Panc1 (cell line): ENCODE results near the gene ARMC5. TPM values are rescaled to one million over a fixed set of nuclear protein-coding genes. Genes with fewer than 3 reads are reported as not detected.

Experiments used
- ATAC-seq: fragments of 200-7000 bp; cut with Tn5 transposase; 2 replicates; pipeline ENCODE4 v1.9.1; 2020; ENCODE audit warnings: mild to moderate bottlenecking, moderate library complexity
- BruUV-seq: library from RNA; stranded (reverse); fragments of 400-500 nt; replicated peaks from 2 replicates; lab custom pipeline; 2021; lab: Mats Ljungman, UMichigan
- CTCF ChIA-PET: fragments of 300-600 bp; sonication (Branson Sonifier 250); formaldehyde crosslinking; loops from one replicate; lab custom pipeline; 2022; ENCODE audit warnings: antibody characterized with exemption; lab: Charles Lee
- POLR2A ChIA-PET: fragments of 300-600 bp; sonication (Branson Sonifier 250); formaldehyde crosslinking; loops from one replicate; lab custom pipeline; 2022; ENCODE audit warnings: antibody characterized with exemption; lab: Charles Lee
- DNase-seq: peaks from one replicate; pipeline ENCODE4 v3.0.0-alpha.2; 2010; ENCODE audit warnings: low read depth, low spot score
- H3K27ac ChIP-seq: 2 replicates; pipeline ENCODE4 v1.5.1; 2011; ENCODE audit warnings: mild to moderate bottlenecking, low read length, inconsistent platforms
- H3K27me3 ChIP-seq: fragments of 200-500 bp; sonication (Bioruptor generic); 2 replicates; pipeline ENCODE4 v1.6.0; 2014; ENCODE audit warnings: low read length, inconsistent platforms; ENCODE audit not compliant: control insufficient read depth, insufficient read depth
- H3K36me3 ChIP-seq: fragments of 200-500 bp; sonication (Bioruptor generic); 2 replicates; pipeline ENCODE4 v1.5.1; 2014; ENCODE audit warnings: inconsistent platforms, mild to moderate bottlenecking, low read length, moderate library complexity; ENCODE audit not compliant: control insufficient read depth, insufficient read depth
- H3K4me1 ChIP-seq: 2 replicates; pipeline ENCODE4 v1.5.1; 2011; ENCODE audit warnings: inconsistent platforms, mild to moderate bottlenecking, low read length, moderate library complexity; ENCODE audit not compliant: control insufficient read depth, insufficient read depth
- H3K4me3 ChIP-seq, 2 experiments: 2 replicates each; pipeline ENCODE4 v1.5.1; 2011 to 2012; ENCODE audit warnings: low read depth in 2 of 2, low read length in 2 of 2, mild to moderate bottlenecking in 2 of 2, inconsistent platforms in 1 of 2, moderate library complexity in 1 of 2
- H3K9me3 ChIP-seq: fragments of 200-500 bp; sonication (Bioruptor generic); 2 replicates; pipeline ENCODE4 v1.5.1; 2014; ENCODE audit warnings: low read depth, mild to moderate bottlenecking, inconsistent platforms, low read length, moderate library complexity; ENCODE audit not compliant: control insufficient read depth, insufficient read depth
- POLR2AphosphoS5 ChIP-seq: IDR thresholded peaks from 2 replicates; pipeline ENCODE4 v1.6.1; 2012; ENCODE audit warnings: mild to moderate bottlenecking, low read depth, low read length, moderate library complexity
- SIN3A ChIP-seq: IDR thresholded peaks from 2 replicates; pipeline ENCODE4 v1.6.1; 2012; ENCODE audit warnings: low read depth, mild to moderate bottlenecking, low read length, moderate library complexity, borderline replicate concordance; ENCODE audit not compliant: insufficient read depth
- TCF7L2 ChIP-seq: IDR thresholded peaks from 2 replicates; pipeline ENCODE4 v1.6.1; 2011; ENCODE audit warnings: mild to moderate bottlenecking, low read depth, low read length, inconsistent platforms
- in situ Hi-C: cut with HindIII; loops from 2 replicates; pipeline ENCODE4 v1.10.0; 2016; ENCODE audit warnings: low sequenced_read_pairs, low pct_unique_long_range_greater_than_20kb
- intact Hi-C: fragments of 100-400 bp; cut with micrococcal nuclease; formaldehyde crosslinking; loops from one replicate; pipeline ENCODE4 v1.10.0; 2022; ENCODE audit not compliant: unreplicated experiment
- total RNA-seq: library from RNA; stranded (reverse); gene quantifications from one replicate; pipeline ENCODE4 v1.2.1, GENCODE V29; 2021; ENCODE audit not compliant: unreplicated experiment
- TF ChIP-seq, protein P1 (sequence below), 2 experiments: IDR thresholded peaks; 2 replicates each; pipeline ENCODE4 v1.6.1; 2011 to 2012; ENCODE audit warnings: low read depth in 2 of 2, control low read depth in 1 of 2, low read length in 1 of 2, mild to moderate bottlenecking in 1 of 2, moderate library complexity in 1 of 2; ENCODE audit not compliant: insufficient read depth in 1 of 2
- TF ChIP-seq, protein P2 (sequence below): fragments of 450-650 bp; IDR thresholded peaks from 2 replicates; pipeline ENCODE4 v1.5.1; 2017; ENCODE audit warnings: mild to moderate bottlenecking

The ARMC5 gene
- total RNA-seq, 1 experiment from 2014 or later: 19.8 TPM

DNA sequence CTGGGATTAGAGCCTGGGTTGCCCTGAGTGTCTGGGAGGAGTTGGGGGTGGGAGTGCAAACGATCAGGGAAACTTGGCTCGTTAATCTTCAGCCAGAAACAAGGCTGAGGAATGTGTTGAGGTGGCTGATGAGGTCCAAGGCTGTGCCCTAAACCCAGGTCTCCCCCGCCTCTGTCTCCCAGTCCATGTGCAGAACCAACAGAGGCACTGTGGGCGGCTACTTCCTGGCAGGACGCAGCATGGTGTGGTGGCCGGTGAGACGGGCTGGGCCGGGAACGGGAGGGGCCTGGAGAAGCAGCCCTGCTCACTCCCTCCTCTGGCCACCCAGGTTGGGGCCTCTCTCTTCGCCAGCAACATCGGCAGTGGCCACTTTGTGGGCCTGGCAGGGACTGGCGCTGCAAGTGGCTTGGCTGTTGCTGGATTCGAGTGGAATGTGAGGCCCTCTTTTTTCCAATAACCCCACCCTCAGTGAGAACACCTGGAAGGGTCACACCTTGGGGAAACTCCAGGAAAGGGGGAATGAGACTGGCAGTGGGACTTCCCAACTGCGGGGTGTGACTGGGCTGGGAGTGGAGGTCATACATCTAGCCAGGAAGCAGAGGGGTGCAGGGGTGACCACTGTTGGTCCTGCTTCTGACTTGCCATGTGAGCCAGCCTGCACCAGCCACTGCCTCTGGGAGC lies 25.3 kb downstream of the ARMC5 start:
- no peaks in the 10 kb centered on the region for H3K4me1 ChIP-seq
- no peak for ATAC-seq
- H3K27me3 ChIP-seq: no peaks in the 10 kb centered on the region
- POLR2A ChIA-PET: no interaction called here
- H3K4me3 ChIP-seq: no peak overlapping the region
- no peak overlapping the region for H3K27ac ChIP-seq
- no peaks in the 10 kb centered on the region for H3K36me3 ChIP-seq
- in situ Hi-C loops: no loop called here
- no TSS peak for BruUV-seq
- DNase-seq: no peak
- CTCF ChIA-PET: no interaction called here
- no peaks in the 10 kb centered on the region for H3K9me3 ChIP-seq
- intact Hi-C loops: loop anchor here (10.0 kb wide), 1 partner anchor 190 kb away; no protein-coding TSS in a partner anchor
- TF ChIP-seq, protein P1, sequence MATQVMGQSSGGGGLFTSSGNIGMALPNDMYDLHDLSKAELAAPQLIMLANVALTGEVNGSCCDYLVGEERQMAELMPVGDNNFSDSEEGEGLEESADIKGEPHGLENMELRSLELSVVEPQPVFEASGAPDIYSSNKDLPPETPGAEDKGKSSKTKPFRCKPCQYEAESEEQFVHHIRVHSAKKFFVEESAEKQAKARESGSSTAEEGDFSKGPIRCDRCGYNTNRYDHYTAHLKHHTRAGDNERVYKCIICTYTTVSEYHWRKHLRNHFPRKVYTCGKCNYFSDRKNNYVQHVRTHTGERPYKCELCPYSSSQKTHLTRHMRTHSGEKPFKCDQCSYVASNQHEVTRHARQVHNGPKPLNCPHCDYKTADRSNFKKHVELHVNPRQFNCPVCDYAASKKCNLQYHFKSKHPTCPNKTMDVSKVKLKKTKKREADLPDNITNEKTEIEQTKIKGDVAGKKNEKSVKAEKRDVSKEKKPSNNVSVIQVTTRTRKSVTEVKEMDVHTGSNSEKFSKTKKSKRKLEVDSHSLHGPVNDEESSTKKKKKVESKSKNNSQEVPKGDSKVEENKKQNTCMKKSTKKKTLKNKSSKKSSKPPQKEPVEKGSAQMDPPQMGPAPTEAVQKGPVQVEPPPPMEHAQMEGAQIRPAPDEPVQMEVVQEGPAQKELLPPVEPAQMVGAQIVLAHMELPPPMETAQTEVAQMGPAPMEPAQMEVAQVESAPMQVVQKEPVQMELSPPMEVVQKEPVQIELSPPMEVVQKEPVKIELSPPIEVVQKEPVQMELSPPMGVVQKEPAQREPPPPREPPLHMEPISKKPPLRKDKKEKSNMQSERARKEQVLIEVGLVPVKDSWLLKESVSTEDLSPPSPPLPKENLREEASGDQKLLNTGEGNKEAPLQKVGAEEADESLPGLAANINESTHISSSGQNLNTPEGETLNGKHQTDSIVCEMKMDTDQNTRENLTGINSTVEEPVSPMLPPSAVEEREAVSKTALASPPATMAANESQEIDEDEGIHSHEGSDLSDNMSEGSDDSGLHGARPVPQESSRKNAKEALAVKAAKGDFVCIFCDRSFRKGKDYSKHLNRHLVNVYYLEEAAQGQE (IDR thresholded peaks at IDR 0.05; ENCODE audit: insufficient read depth in 1 of 2, low read depth in 2 of 2, low read length in 1 of 2): no peak
- TF ChIP-seq POLR2AphosphoS5: no peak
- no peak for TF ChIP-seq TCF7L2
- TF ChIP-seq, protein P2, sequence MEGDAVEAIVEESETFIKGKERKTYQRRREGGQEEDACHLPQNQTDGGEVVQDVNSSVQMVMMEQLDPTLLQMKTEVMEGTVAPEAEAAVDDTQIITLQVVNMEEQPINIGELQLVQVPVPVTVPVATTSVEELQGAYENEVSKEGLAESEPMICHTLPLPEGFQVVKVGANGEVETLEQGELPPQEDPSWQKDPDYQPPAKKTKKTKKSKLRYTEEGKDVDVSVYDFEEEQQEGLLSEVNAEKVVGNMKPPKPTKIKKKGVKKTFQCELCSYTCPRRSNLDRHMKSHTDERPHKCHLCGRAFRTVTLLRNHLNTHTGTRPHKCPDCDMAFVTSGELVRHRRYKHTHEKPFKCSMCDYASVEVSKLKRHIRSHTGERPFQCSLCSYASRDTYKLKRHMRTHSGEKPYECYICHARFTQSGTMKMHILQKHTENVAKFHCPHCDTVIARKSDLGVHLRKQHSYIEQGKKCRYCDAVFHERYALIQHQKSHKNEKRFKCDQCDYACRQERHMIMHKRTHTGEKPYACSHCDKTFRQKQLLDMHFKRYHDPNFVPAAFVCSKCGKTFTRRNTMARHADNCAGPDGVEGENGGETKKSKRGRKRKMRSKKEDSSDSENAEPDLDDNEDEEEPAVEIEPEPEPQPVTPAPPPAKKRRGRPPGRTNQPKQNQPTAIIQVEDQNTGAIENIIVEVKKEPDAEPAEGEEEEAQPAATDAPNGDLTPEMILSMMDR: no peak
- TF ChIP-seq SIN3A: no peak

DNA sequence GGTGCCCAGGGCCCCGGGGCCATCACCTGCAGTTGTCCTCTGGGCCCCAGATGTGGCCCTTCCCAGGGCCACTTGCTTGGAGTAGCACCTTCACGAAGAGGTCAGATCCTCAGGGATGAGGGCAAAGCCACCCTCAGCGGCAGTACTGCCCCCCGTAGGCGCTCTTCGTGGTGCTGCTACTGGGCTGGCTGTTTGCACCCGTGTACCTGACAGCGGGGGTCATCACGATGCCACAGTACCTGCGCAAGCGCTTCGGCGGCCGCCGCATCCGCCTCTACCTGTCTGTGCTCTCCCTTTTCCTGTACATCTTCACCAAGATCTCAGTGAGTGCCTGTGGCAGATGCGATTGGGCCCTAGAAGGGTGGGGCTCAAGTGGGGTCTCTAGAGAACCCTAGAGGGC lies 26.3 kb downstream of the ARMC5 start:
- H3K36me3 ChIP-seq: no peaks in the 10 kb centered on the region; the same call in 1 of the 2 replicates
- H3K9me3 ChIP-seq: no peaks in the 10 kb centered on the region
- ChIA-PET CTCF (interaction anchor here (0.6 kb wide), 1 partner anchor 21 kb away, joined by 3 read pairs; no protein-coding TSS in a partner anchor), POLR2A (no interaction called here)
- TF ChIP-seq TCF7L2 (no peak), SIN3A (no peak), POLR2AphosphoS5 (no peak)
- TF ChIP-seq, protein P1 (IDR thresholded peaks at IDR 0.05; ENCODE audit: insufficient read depth in 1 of 2, low read depth in 2 of 2, low read length in 1 of 2): no peak
- TF ChIP-seq, protein P2: no peak
- no peak overlapping the region for H3K27ac ChIP-seq
- no peak for ATAC-seq
- intact Hi-C loops: loop anchor here (10.0 kb wide), 1 partner anchor 189 kb away; no protein-coding TSS in a partner anchor
- H3K4me1 ChIP-seq: no peaks in the 10 kb centered on the region
- BruUV-seq: no TSS peak
- in situ Hi-C loops: no loop called here
- no peak overlapping the region for H3K4me3 ChIP-seq
- H3K27me3 ChIP-seq: no peaks in the 10 kb centered on the region
- DNase-seq: no peak
